ENCODE data around the gene MBOAT1.

DNA sequence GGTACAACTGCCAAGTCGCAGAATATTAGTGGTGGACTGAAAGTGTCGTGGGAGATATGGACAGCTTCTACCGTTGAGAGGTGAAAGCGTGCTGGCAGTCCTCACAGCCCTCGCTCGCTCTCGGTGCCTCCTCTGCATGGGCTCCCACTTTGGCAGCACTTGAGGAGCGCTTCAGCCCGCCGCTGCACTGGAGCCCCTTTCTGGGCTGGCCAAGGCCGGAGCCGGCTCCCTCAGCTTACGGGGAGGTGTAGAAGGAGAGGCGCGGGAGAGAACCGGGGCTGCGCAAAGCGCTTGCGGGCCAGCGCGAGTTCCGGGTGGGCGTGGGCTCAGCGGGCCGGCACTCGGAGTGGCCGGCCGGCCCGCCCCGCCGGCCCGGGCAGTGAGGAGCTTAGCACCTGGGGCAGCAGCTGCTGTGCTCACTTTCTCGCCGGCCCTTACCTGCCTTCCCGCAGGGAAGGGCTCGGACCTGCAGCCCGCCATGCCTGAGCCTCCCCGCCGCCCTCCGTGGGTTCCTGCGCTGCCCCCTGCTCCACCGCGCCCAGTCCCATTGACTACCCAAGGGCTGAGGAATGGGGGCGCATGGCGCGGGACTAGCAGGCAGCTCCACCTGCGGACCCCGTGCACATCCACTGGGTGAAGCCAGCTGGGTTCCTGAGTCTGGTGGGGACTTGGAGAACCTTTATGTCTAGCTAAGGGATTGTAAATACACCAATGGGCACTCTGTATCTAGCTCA lies 47.2 kb upstream of the MBOAT1 start:
- TF ChIP-seq, protein P1, sequence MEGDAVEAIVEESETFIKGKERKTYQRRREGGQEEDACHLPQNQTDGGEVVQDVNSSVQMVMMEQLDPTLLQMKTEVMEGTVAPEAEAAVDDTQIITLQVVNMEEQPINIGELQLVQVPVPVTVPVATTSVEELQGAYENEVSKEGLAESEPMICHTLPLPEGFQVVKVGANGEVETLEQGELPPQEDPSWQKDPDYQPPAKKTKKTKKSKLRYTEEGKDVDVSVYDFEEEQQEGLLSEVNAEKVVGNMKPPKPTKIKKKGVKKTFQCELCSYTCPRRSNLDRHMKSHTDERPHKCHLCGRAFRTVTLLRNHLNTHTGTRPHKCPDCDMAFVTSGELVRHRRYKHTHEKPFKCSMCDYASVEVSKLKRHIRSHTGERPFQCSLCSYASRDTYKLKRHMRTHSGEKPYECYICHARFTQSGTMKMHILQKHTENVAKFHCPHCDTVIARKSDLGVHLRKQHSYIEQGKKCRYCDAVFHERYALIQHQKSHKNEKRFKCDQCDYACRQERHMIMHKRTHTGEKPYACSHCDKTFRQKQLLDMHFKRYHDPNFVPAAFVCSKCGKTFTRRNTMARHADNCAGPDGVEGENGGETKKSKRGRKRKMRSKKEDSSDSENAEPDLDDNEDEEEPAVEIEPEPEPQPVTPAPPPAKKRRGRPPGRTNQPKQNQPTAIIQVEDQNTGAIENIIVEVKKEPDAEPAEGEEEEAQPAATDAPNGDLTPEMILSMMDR (IDR thresholded peaks at IDR 0.05): no peak
- no peak for TF ChIP-seq POLR2A (IDR thresholded peaks at IDR 0.05)

All from uterus (tissue), 2 donors.